ENCODE measurements around the gene PLXNB1. TPM values are rescaled to one million over a fixed set of nuclear protein-coding genes. Genes with fewer than 3 reads are reported as not detected.

Gene PLXNB1
- total RNA-seq, 1 experiment from 2014 or later, result 149 TPM

GRCh38 chr3:48426401-48426909, 3.4 kb downstream of the PLXNB1 start:
- Histone ChIP-seq H3K27me3 (replicated peaks; ENCODE audit: control insufficient read depth, insufficient read depth, low read length) (no peaks in the 10 kb centered on the region), H3K9me3 (no peaks in the 10 kb centered on the region), H3K4me1 (peaks cover 38% of the 10 kb centered on the region), H3K36me3 (ENCODE audit: control insufficient read depth, insufficient read depth, low read length) (peaks cover 10% of the 10 kb centered on the region), H3K4me3 (ENCODE audit: low read depth, low read length) (no peak overlapping the region)
- BruUV-seq (replicated peaks), result no TSS peak
- no peak for TF ChIP-seq CTCF (IDR thresholded peaks at IDR 0.05; ENCODE audit: insufficient read depth in 1 of 2, low read depth in 1 of 2, low read length in 1 of 2, severe bottlenecking in 1 of 2, unreplicated experiment in 1 of 2)
- Mint-ChIP-seq H3K36me3 (ENCODE audit: insufficient read depth, unreplicated experiment) (peaks cover 61% of the 10 kb centered on the region), H3K4me3 (ENCODE audit: unreplicated experiment) (no peak overlapping the region), H3K27me3 (ENCODE audit: insufficient read depth, unreplicated experiment) (no peaks in the 10 kb centered on the region), H3K4me1 (ENCODE audit: low read depth, unreplicated experiment) (peaks cover 46% of the 10 kb centered on the region), H3K9me3 (ENCODE audit: unreplicated experiment) (no peaks in the 10 kb centered on the region), H3K27ac (ENCODE audit: unreplicated experiment) (peak overlapping the region; percentile 82)
- POLR2A ChIA-PET, result no interaction called here
- CTCF ChIA-PET, result interaction anchor here (1.2 kb wide), 1 partner anchor 10 kb away, joined by 4 read pairs; no protein-coding TSS in a partner anchor
- intact Hi-C loops (cut with micrococcal nuclease; ENCODE audit: unreplicated experiment), result no loop called here
- no peak for DNase-seq

- Histone ChIP-seq H3K36me3 (ENCODE audit: control insufficient read depth, insufficient read depth, low read length) (peaks cover 12% of the 10 kb centered on the region), H3K9me3 (no peaks in the 10 kb centered on the region), H3K4me3 (ENCODE audit: low read depth, low read length) (no peak overlapping the region), H3K4me1 (peaks cover 27% of the 10 kb centered on the region), H3K27me3 (replicated peaks; ENCODE audit: control insufficient read depth, insufficient read depth, low read length) (no peaks in the 10 kb centered on the region)
- Mint-ChIP-seq H3K9me3 (ENCODE audit: unreplicated experiment) (no peaks in the 10 kb centered on the region), H3K27me3 (ENCODE audit: insufficient read depth, unreplicated experiment) (no peaks in the 10 kb centered on the region), H3K4me1 (ENCODE audit: low read depth, unreplicated experiment) (peaks cover 35% of the 10 kb centered on the region), H3K27ac (ENCODE audit: unreplicated experiment) (peak overlapping the region; percentile 60), H3K4me3 (ENCODE audit: unreplicated experiment) (peak overlapping the region; percentile 8), H3K36me3 (ENCODE audit: insufficient read depth, unreplicated experiment) (peaks cover 59% of the 10 kb centered on the region)
- no peak for TF ChIP-seq CTCF (IDR thresholded peaks at IDR 0.05; ENCODE audit: insufficient read depth in 1 of 2, low read depth in 1 of 2, low read length in 1 of 2, severe bottlenecking in 1 of 2, unreplicated experiment in 1 of 2)
- ChIA-PET POLR2A (no interaction called here), CTCF (no interaction called here)
- BruUV-seq (replicated peaks), result no TSS peak
- intact Hi-C loops (cut with micrococcal nuclease; ENCODE audit: unreplicated experiment), result no loop called here
- no peak for DNase-seq
Measured at GRCh38 chr3:48425281-48425812, 4.5 kb downstream of the PLXNB1 start.

- H3K4me1 ChIP-seq, result peaks cover 23% of the 10 kb centered on the region
- no peaks in the 10 kb centered on the region for H3K27me3 Mint-ChIP-seq (ENCODE audit: insufficient read depth, unreplicated experiment)
- H3K4me3 Mint-ChIP-seq (ENCODE audit: unreplicated experiment), result no peak overlapping the region
- intact Hi-C loops (cut with micrococcal nuclease; ENCODE audit: unreplicated experiment), result no loop called here
- ChIA-PET CTCF (interaction anchor here (0.6 to 2.2 kb wide), 4 partner anchors 10 to 23 kb away, joined by 3 to 21 read pairs (median 5); no protein-coding TSS in a partner anchor), POLR2A (no interaction called here)
- H3K36me3 ChIP-seq (ENCODE audit: control insufficient read depth, insufficient read depth, low read length), result peaks cover 13% of the 10 kb centered on the region
- no TSS peak for BruUV-seq (replicated peaks)
- no peaks in the 10 kb centered on the region for H3K9me3 ChIP-seq
- TF ChIP-seq CTCF (IDR thresholded peaks at IDR 0.05; ENCODE audit: insufficient read depth in 1 of 2, low read depth in 1 of 2, low read length in 1 of 2, severe bottlenecking in 1 of 2, unreplicated experiment in 1 of 2), result no peak
- H3K27ac Mint-ChIP-seq (ENCODE audit: unreplicated experiment), result no peak overlapping the region
- DNase-seq, result no peak
- peaks cover 64% of the 10 kb centered on the region for H3K36me3 Mint-ChIP-seq (ENCODE audit: insufficient read depth, unreplicated experiment)
- H3K4me1 Mint-ChIP-seq (ENCODE audit: low read depth, unreplicated experiment), result peaks cover 34% of the 10 kb centered on the region
- no peaks in the 10 kb centered on the region for H3K9me3 Mint-ChIP-seq (ENCODE audit: unreplicated experiment)
- H3K27me3 ChIP-seq (replicated peaks; ENCODE audit: control insufficient read depth, insufficient read depth, low read length), result no peaks in the 10 kb centered on the region
- no peak overlapping the region for H3K4me3 ChIP-seq (ENCODE audit: low read depth, low read length)
Measured at GRCh38 chr3:48423883-48424695, 5.8 kb downstream of the PLXNB1 start.
